Lung (tissue), 12 donors: ENCODE measurements around the gene NHS. TPM values are rescaled to one million over a fixed set of nuclear protein-coding genes. Genes with fewer than 3 reads are reported as not detected.

Experiments
- ATAC-seq: fragments of 200-7000 bp; cut with Tn5 transposase; one replicate; pipeline ENCODE4 v1.9.1; 2020; ENCODE audit warnings: moderate number of reproducible peaks; ENCODE audit not compliant: insufficient read depth, low FRiP score
- DNase-seq, 3 donors: peaks; one replicate each; pipeline ENCODE4 v3.0.0-alpha.2; 2013 to 2017
- H3K27ac ChIP-seq, 2 donors: one replicate each; pipeline ENCODE4 v1.5.1; 2013; ENCODE audit warnings: mild to moderate bottlenecking in 2 of 2, moderate library complexity in 2 of 2, control low read depth in 1 of 2, inconsistent platforms in 1 of 2, low read depth in 1 of 2, low read length in 1 of 2
- H3K27me3 ChIP-seq, 3 donors: one replicate each; pipeline ENCODE4 v1.5.1; 2013; ENCODE audit warnings: low read length in 2 of 3; ENCODE audit not compliant: control insufficient read depth in 3 of 3, insufficient read depth in 3 of 3
- H3K36me3 ChIP-seq, 4 donors: one replicate each; pipeline ENCODE4 v1.5.1; 2013; ENCODE audit warnings: low read length in 4 of 4, mild to moderate bottlenecking in 1 of 4, moderate library complexity in 1 of 4; ENCODE audit not compliant: control insufficient read depth in 4 of 4, insufficient read depth in 4 of 4
- H3K4me1 ChIP-seq, 5 donors: one replicate each; pipeline ENCODE4 v1.5.1; 2013; ENCODE audit warnings: low read length in 5 of 5, mild to moderate bottlenecking in 2 of 5, moderate library complexity in 1 of 5; ENCODE audit not compliant: control insufficient read depth in 5 of 5, insufficient read depth in 5 of 5
- H3K4me3 ChIP-seq: one replicate; pipeline ENCODE4 v1.5.1; 2013; ENCODE audit warnings: mild to moderate bottlenecking, control low read depth, moderate library complexity
- H3K9ac ChIP-seq, 2 donors: one replicate each; pipeline ENCODE4 v1.5.1; 2013; ENCODE audit warnings: low read length in 2 of 2, control low read depth in 1 of 2; ENCODE audit not compliant: insufficient read depth in 1 of 2
- H3K9me3 ChIP-seq, 4 donors: one replicate each; pipeline ENCODE4 v1.5.1; 2013; ENCODE audit warnings: low read length in 3 of 4, mild to moderate bottlenecking in 1 of 4, moderate library complexity in 1 of 4; ENCODE audit not compliant: control insufficient read depth in 4 of 4, insufficient read depth in 3 of 4
- CTCF ChIP-seq: IDR thresholded peaks from 2 replicates; pipeline ENCODE4 v1.5.1; 2012; ENCODE audit warnings: mild to moderate bottlenecking; ENCODE audit errors: control extremely low read depth, extremely low read depth
- WGBS, 2 donors: extraction: QIAGEN DNeasy Blood & Tissue Kit; methylation state at CpG; one replicate each; pipeline ENCODE4 v1.1.7; 2013; 5-methylcytosine and 5-hydroxymethylcytosine counted together
- polyA plus RNA-seq, 2 donors: library from polyadenylated mRNA; stranded (reverse); fragments of 200-250 nt; gene quantifications; one replicate each; pipeline ENCODE4 v1.2.1, GENCODE V29; 2013
- total RNA-seq, 2 donors: library from RNA; depleted of rRNA in 1 of 2; stranded (reverse); fragments of >200 nt in 1 of 2; gene quantifications; one replicate each; pipeline ENCODE4 v1.2.1, GENCODE V29; 2014 to 2021
- donor health status: control.
- donor health status: control.
- donor health status: Bipolar disorder and iron deficiency.
- donor health status: healthy.
- donor health status: DM: yes; HTN: yes; CAD: no.

NHS gene
- total and polyA plus RNA-seq, 4 donors = 0.46 to 2.0 (median 1.4) TPM

GRCh38 chrX:17616936-17617335 is 241.9 kb downstream of the NHS start:
- Histone ChIP-seq H3K9me3 (peaks cover 0 to 6% (median 0%) of the 10 kb centered on the region in 4 donors), H3K4me1 (peaks cover 0 to 6% (median 2%) of the 10 kb centered on the region in 5 donors), H3K9ac (no peak overlapping the region), H3K4me3 (no peak overlapping the region), H3K36me3 (no peaks in the 10 kb centered on the region), H3K27ac (no peak overlapping the region), H3K27me3 (peaks cover 0 to 37% (median 25%) of the 10 kb centered on the region in 3 donors)
- no peak for DNase-seq
- no peak for ATAC-seq
- 74 to 87% methylated on average over 9 of the region's 9 CpGs for WGBS, 2 donors
- TF ChIP-seq CTCF = no peak

- no peaks in the 10 kb centered on the region for H3K36me3 ChIP-seq
- WGBS, 2 donors = 75 to 92% methylated on average over 3 of the region's 3 CpGs
- H3K4me1 ChIP-seq = peaks cover 0 to 6% (median 2%) of the 10 kb centered on the region in 5 donors
- H3K27me3 ChIP-seq = peaks cover 0 to 30% (median 18%) of the 10 kb centered on the region in 3 donors
- no peak for TF ChIP-seq CTCF
- no peak overlapping the region for H3K27ac ChIP-seq
- H3K4me3 ChIP-seq = no peak overlapping the region
- ATAC-seq = no peak
- H3K9ac ChIP-seq = no peak overlapping the region
- peaks cover 0 to 6% (median 0%) of the 10 kb centered on the region in 4 donors for H3K9me3 ChIP-seq
- peak; percentile 90 to 97 (median 97) for DNase-seq
These were observed 242.8 kb downstream of the NHS start for GRCh38 chrX:17617806-17618205.

GRCh38 chrX:17621566-17622270 is 246.7 kb downstream of the NHS start:
- H3K27ac ChIP-seq = no peak overlapping the region
- H3K9me3 ChIP-seq = peaks cover 0 to 6% (median 0%) of the 10 kb centered on the region in 4 donors
- H3K9ac ChIP-seq = no peak overlapping the region
- H3K4me1 ChIP-seq = peaks cover 0 to 3% (median 0%) of the 10 kb centered on the region in 5 donors
- TF ChIP-seq CTCF = no peak
- H3K36me3 ChIP-seq = no peaks in the 10 kb centered on the region
- no peak for ATAC-seq
- WGBS, 2 donors = 77 to 96% methylated on average over 4 of the region's 4 CpGs
- DNase-seq = no peak
- H3K27me3 ChIP-seq = peaks cover 0 to 31% (median 19%) of the 10 kb centered on the region in 3 donors
- no peak overlapping the region for H3K4me3 ChIP-seq
